Effector memory CD4-positive, alpha-beta T cell (primary cell): ENCODE measurements around the gene SMIM22.
"Not testable (repeated sequence)": the region's sequence is repeated elsewhere in the genome, so short reads cannot be mapped to it uniquely, and the experiment has no call there.

Experiments used
- DNase-seq, 3 donors: peaks; one replicate each; pipeline ENCODE4 v3.0.0-alpha.2; 2020
- H3K27ac ChIP-seq: 2 replicates; pipeline ENCODE4 v1.7.0; 2013; ENCODE audit warnings: mild to moderate bottlenecking, low read length, moderate library complexity; ENCODE audit not compliant: insufficient read depth, poor library complexity, severe bottlenecking
- H3K27me3 ChIP-seq: replicated peaks from 2 replicates; pipeline ENCODE4 v1.7.0; 2013; ENCODE audit warnings: mild to moderate bottlenecking, low read length; ENCODE audit not compliant: insufficient read depth, control insufficient read depth, poor library complexity, severe bottlenecking
- H3K36me3 ChIP-seq: 2 replicates; pipeline ENCODE4 v1.7.0; 2013; ENCODE audit warnings: mild to moderate bottlenecking, low read length, moderate library complexity; ENCODE audit not compliant: control insufficient read depth, insufficient read depth
- H3K4me1 ChIP-seq: 2 replicates; pipeline ENCODE4 v1.7.0; 2013; ENCODE audit warnings: low read length, mild to moderate bottlenecking; ENCODE audit not compliant: control insufficient read depth, insufficient read depth, poor library complexity, severe bottlenecking
- H3K4me3 ChIP-seq: 2 replicates; pipeline ENCODE4 v1.7.0; 2013; ENCODE audit warnings: low read length, low read depth, mild to moderate bottlenecking; ENCODE audit not compliant: insufficient read depth, poor library complexity, severe bottlenecking
- H3K9me3 ChIP-seq: 2 replicates; pipeline ENCODE4 v1.7.0; 2013; ENCODE audit warnings: mild to moderate bottlenecking, low read length, moderate library complexity; ENCODE audit not compliant: control insufficient read depth

Gene SMIM22

GRCh38 chr16:4784444-4784987 lies 10.7 kb upstream of the SMIM22 start:
- not testable (repeated sequence) for H3K4me1 ChIP-seq, H3K4me3 ChIP-seq, H3K9me3 ChIP-seq, H3K27ac ChIP-seq, DNase-seq, H3K27me3 ChIP-seq, H3K36me3 ChIP-seq

- no peak for DNase-seq
- Histone ChIP-seq H3K4me1 (no peaks in the 10 kb centered on the region), H3K27ac (no peak overlapping the region), H3K27me3 (no peaks in the 10 kb centered on the region), H3K9me3 (no peaks in the 10 kb centered on the region), H3K36me3 (no peaks in the 10 kb centered on the region), H3K4me3 (no peak overlapping the region)
Measured at GRCh38 chr16:4785758-4786433, 9.3 kb upstream of the SMIM22 start.

GRCh38 chr16:4787068-4787467 lies 8.1 kb upstream of the SMIM22 start:
- Histone ChIP-seq H3K36me3 (no peaks in the 10 kb centered on the region), H3K27ac (no peak overlapping the region), H3K4me3 (no peak overlapping the region), H3K4me1 (no peaks in the 10 kb centered on the region), H3K27me3 (no peaks in the 10 kb centered on the region), H3K9me3 (no peaks in the 10 kb centered on the region)
- no peak for DNase-seq

- H3K4me1 ChIP-seq: no peaks in the 10 kb centered on the region
- no peaks in the 10 kb centered on the region for H3K9me3 ChIP-seq
- DNase-seq: no peak
- H3K4me3 ChIP-seq: no peak within 1 kb of the TSS
- H3K27me3 ChIP-seq: no peaks in the 10 kb centered on the region
- H3K36me3 ChIP-seq: no peaks in the 10 kb centered on the region
- H3K27ac ChIP-seq: no peak within 1 kb of the TSS
Measured at GRCh38 chr16:4787627-4788482, 7.3 kb upstream of the SMIM22 start, which contains the start of gene SEPTIN12. Gene SEPTIN12 (minus strand): TSS chr16:4788345. CDS start chr16:4787645, 700 bp downstream.

- Histone ChIP-seq H3K27ac (no peak overlapping the region), H3K4me3 (no peak overlapping the region), H3K36me3 (no peaks in the 10 kb centered on the region), H3K4me1 (no peaks in the 10 kb centered on the region), H3K9me3 (no peaks in the 10 kb centered on the region), H3K27me3 (no peaks in the 10 kb centered on the region)
- no peak for DNase-seq
Measured at GRCh38 chr16:4788489-4788889, 6.7 kb upstream of the SMIM22 start.

GRCh38 chr16:4788910-4789309 lies 6.3 kb upstream of the SMIM22 start:
- Histone ChIP-seq H3K36me3 (no peaks in the 10 kb centered on the region), H3K27me3 (no peaks in the 10 kb centered on the region)
- DNase-seq: no peak

GRCh38 chr16:4790261-4790660 lies 4.9 kb upstream of the SMIM22 start:
- H3K9me3 ChIP-seq: no peaks in the 10 kb centered on the region
- H3K36me3 ChIP-seq: no peaks in the 10 kb centered on the region
- H3K4me3 ChIP-seq: no peak overlapping the region
- no peaks in the 10 kb centered on the region for H3K27me3 ChIP-seq
- H3K4me1 ChIP-seq: no peaks in the 10 kb centered on the region
- DNase-seq: no peak
- no peak overlapping the region for H3K27ac ChIP-seq

More at GRCh38 chr16:4788910-4789309, 6.3 kb upstream of the SMIM22 start:
- no peak overlapping the region for H3K4me3 ChIP-seq
- no peak overlapping the region for H3K27ac ChIP-seq
- no peaks in the 10 kb centered on the region for H3K4me1 ChIP-seq
- no peaks in the 10 kb centered on the region for H3K9me3 ChIP-seq

GRCh38 chr16:4790871-4791270 lies 4.3 kb upstream of the SMIM22 start:
- H3K4me1 ChIP-seq: no peaks in the 10 kb centered on the region
- no peak overlapping the region for H3K4me3 ChIP-seq
- H3K27me3 ChIP-seq: no peaks in the 10 kb centered on the region
- no peak for DNase-seq
- no peaks in the 10 kb centered on the region for H3K9me3 ChIP-seq
- H3K36me3 ChIP-seq: no peaks in the 10 kb centered on the region
- no peak overlapping the region for H3K27ac ChIP-seq

- no peak for DNase-seq
- H3K27ac ChIP-seq: no peak overlapping the region
- no peaks in the 10 kb centered on the region for H3K4me1 ChIP-seq
- no peaks in the 10 kb centered on the region for H3K27me3 ChIP-seq
- no peak overlapping the region for H3K4me3 ChIP-seq
- H3K9me3 ChIP-seq: no peaks in the 10 kb centered on the region
- no peaks in the 10 kb centered on the region for H3K36me3 ChIP-seq
Measured at GRCh38 chr16:4792951-4793513, 2.1 kb upstream of the SMIM22 start.
